Erythroblast (primary cell): ENCODE results near the gene TMEM37.

Experiments
- GATA1 ChIP-seq: IDR thresholded peaks from 2 replicates; pipeline ENCODE4 v1.6.1; 2011; ENCODE audit warnings: low read depth, mild to moderate bottlenecking, control low read depth, low read length, moderate library complexity
- POLR2A ChIP-seq: IDR thresholded peaks from 2 replicates; pipeline ENCODE4 v1.6.1; 2011; ENCODE audit warnings: mild to moderate bottlenecking, low read length

- TF ChIP-seq POLR2A (no peak), GATA1 (no peak)
Observed at GRCh38 chr2:119402106-119402505, 29.5 kb upstream of the TMEM37 start.
